ENCODE measurements around the gene ZFP69.

Gene ZFP69

DNA sequence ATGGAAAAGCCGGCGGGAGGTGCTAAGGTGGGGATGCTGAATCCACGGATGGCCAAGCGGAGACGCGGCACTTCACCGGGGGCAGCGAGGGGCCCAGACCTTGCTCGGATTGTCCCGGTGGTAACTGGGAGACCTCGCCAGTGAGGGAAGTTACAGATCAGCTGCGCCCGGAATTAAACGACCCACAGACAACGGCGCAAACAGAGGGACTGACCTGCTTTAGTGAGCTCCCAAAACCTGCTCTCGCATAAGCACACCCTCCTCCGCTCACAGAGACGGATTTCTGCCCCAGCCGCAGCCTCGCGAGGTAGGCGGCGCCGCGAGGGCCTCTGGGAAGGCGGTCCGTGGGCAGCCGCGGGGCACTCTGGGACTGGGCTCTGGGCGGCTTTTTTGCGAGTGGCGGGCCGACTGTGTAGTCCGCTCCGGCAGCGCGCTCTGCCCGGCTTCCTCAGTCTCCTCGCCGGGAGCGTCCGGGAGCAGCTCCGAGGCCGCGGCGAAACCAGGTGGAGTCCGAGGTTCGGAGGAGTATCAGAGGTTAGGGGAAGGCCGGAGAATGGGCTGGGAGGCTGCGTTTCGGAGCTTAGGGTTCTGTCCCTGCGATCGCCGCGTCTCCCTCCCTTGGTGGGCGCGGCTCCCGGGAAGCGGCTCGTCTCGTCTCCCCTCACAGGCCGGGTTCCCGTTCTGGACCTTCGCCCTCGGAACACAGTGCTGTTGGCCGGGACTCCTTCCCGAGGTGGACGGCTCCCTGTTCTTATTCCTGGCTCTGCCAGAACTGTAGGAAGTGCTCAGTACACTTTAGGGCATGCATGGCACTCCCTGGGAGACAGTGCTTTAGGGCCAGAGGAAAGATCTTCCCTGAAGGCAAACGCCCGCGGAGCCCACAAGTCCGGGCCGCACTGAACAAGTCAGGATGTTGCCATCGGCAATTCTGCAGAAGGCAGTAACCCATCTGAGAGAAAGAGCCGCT is 31.6 kb downstream of the ZFP69 start, which contains the start of gene EXO5:
Gene EXO5 (plus strand): TSS at position 393 of the 967 bp plus-strand sequence. CDS start 5,778 bp downstream, outside the sequence.
- DNase-seq, result peak; percentile 54 to 91 (median 71)

DNA sequence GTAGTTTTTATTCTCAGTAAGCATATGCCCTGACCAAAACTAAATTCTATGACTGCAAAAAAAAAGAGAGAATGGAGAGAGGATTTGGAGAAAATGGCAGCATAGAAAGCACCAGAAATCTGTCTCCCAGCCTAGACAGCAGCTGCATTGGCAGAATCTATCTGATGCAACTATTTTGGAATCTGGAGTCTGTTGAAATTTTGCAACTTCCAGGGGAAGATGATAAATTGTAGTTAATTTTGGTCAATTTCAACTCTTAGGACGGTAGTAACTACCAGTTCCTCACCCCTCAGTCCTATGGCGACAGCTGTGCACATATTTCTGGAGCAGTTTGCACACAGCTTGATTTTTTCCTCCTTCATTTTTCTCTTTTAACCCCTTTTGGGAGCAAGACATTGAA is 42.4 kb downstream of the ZFP69 start:
- no peak for DNase-seq

DNA sequence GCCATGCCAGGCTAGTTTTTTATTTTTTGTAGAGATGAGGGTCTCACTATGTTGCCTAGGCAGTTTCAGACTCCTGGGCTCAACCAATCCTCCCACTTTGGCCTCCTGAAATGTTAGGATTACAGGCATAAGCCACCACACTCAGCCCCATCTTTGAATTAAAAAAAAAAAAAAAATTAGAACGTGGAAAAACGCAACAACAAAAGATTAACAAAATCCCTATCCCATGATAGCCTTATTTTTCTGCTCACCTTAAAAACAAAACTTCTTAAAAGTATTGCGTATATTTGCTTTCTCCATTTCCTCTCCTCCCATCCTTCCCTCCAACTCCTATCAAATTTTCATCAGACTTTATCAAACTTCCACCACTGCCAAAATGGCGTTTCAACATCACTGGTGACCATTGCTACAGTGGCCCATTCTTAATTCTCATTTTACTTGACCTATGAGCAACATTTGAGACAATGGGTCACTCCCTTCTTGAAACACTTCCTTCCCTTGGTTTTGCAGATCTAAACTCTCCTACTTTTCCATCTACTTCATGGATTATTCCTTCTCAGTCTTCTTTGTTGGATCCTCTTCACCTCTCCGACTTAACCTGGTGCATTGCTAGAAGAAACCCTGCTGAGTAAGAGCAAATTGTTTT is 53.8 kb downstream of the ZFP69 start:
- no peak for DNase-seq

DNA sequence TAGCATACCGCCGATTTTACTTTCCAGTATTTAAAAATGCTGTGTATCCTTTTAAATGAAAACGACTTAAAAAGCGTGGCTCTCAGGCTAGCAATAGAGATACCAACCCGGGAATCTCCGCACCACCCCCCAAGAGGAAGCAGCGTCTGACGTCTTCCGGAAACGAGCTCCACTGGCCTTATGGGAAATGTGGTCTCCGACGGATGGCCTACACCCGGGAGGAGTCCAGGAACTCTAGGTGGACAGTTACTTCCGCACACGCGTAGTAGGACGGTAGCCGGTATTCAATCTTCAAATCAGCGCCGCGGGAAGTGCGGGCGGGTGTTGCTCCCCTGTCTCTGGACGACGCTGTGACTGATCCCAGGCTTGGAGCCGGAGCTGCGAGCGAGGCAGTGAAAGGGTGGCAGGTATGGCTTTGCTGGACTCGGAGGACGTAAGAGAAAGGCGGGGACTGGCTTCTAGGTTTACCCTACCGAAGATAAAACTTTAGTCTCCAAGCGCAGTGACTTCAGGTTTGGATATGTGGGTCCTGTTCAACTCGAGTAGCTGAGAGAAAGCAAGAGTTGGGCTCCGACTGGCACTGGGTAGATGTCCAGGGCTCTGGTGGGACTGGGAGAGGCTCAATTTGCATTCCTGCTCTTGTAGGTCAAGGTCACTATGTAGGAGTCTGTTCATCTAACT is 54.4 kb downstream of the ZFP69 start, which contains the start of gene ZNF684:
Gene ZNF684 (plus strand): TSS at position 257 of the 681 bp plus-strand sequence. CDS start 1,530 bp downstream, outside the sequence.
- DNase-seq, result peak; percentile 47 to 94 (median 78)

DNA sequence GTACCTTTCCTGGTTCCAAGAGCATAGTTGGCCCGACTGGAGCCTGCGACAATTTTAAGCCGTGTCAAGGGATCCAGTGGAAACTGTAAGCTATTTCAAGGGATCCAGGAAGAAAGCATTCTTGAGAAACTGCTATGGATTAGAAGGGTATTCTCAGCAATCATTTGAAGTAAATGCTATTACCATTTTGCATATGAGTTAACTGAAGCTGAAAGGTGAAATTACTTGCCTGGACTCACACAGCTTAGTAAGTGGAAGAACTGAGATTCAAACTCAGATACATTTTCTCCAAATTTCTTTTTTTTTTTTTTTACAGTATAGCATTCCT is 54.9 kb downstream of the ZFP69 start:
- no peak for DNase-seq

DNA sequence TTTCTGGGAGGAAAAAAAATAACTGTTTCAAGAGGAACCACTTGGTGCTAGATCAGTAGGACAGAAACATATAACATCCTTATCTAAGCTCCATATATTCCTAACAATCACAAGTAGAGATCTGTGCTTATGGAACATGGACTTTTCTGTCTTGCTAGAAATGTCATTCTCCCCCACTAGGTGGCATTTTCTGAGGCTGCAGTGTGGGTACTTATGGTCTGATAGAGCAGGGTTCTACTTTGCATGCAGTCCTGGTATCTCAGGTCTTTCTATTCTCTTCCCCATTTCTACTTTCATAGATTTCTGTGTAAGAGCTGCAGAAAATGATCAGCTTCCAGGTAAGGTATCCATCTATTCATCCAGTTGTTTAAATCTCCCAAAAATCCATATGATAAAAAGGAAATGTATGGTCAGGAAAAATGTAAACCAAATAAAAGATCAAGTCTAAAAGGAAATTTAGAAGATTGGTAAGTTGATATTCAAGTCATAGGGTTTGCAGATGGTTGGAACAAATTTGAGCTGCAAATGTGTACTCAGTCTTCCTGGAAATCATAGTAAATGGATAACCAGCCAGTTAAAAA is 55.8 kb downstream of the ZFP69 start:
- DNase-seq, result peak in 1 of 5 experiments; percentile 53

DNA sequence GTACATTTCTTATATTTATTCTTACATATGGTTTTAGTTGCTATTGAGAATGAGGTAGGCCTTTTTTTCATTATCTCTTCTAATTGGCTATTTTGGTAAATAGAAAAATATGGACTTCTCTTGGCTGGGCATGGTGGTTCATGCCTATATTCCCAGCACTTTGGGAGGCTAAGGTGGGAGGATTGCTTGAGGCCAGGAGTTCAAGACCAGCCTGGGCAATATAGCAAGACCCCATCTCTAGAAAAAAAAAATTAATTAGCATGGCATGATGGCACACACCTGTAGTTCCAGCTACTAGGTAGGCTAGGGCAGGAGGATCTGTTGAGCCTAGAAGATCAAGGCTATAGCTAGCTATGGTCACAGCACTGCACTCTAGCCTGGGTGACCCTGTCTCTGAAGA is 57.5 kb downstream of the ZFP69 start:
- no peak for DNase-seq

DNA sequence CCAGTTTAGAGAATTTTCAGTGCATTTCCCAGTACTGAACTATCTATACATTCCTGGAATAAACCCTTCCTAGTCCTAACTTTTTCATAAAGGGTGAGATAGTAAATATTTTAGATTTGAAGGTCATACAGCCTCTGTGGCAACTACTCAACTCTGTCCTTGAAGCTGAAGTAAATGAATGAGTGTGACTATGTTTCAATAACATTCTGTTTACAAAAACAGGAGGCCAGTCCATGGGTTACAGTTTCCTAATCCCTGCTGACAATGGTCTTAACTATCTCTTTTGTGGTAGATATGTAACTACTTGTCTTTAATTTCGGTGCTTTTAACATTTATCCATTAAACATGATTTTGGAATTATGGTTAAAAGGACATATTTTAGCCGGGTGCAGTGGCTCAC is 58.6 kb downstream of the ZFP69 start:
- DNase-seq, result no peak

DNA sequence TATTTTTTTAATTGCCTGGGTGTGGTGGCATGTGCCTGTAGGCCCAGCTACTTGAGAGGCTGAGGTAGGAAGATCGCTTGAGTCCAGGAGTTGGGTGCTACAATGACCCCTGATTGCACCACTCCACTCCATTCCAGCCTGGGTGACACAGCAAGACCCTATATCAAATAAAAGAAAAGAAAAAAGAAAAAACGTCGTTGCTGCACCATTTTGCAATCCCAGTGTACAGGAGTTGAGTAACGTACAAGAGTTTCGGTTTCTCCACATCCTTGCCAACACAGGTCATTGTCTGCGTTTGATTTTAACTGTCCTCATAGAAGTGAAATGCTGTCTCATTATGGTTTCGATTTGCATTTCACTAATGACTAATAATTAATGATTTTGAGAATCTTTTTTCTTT is 62.2 kb downstream of the ZFP69 start:
- no peak for DNase-seq
